PFSK-1 (cell line): Measurements from ENCODE around the gene MINAR1.

Experiments used
- FOXP2 ChIP-seq: optimal IDR thresholded peaks from 2 replicates; pipeline ENCODE3; 2011; ENCODE audit warnings: borderline replicate concordance, control low read depth, inconsistent platforms; ENCODE audit not compliant: insufficient read depth; ENCODE audit errors: extremely low read length, extremely low read depth
- POLR2AphosphoS5 ChIP-seq: IDR thresholded peaks from 2 replicates; pipeline ENCODE4 v1.6.1; 2012; ENCODE audit warnings: low read depth, mild to moderate bottlenecking, control low read depth, low read length, moderate library complexity
- SIN3A ChIP-seq: IDR thresholded peaks from 2 replicates; pipeline ENCODE4 v1.6.1; 2012; ENCODE audit warnings: mild to moderate bottlenecking, low read length, moderate library complexity, borderline replicate concordance; ENCODE audit not compliant: insufficient read depth
- TAF1 ChIP-seq: IDR thresholded peaks from 2 replicates; pipeline ENCODE4 v1.6.1; 2012; ENCODE audit warnings: low read length, control low read depth, borderline replicate concordance; ENCODE audit not compliant: insufficient read depth
- TF ChIP-seq, protein P1 (sequence below), 2 experiments: IDR thresholded peaks; 2 replicates each; pipeline versions ENCODE4 v1.6.1 to v1.8.0; 2011 to 2012; ENCODE audit warnings: low read depth in 2 of 2, low read length in 2 of 2, control low read depth in 1 of 2, inconsistent platforms in 1 of 2, mild to moderate bottlenecking in 1 of 2, moderate library complexity in 1 of 2; ENCODE audit not compliant: insufficient read depth in 1 of 2

MINAR1 gene

GRCh38 chr15:79399606-79400005 is 32.5 kb upstream of the MINAR1 start:
- no peak for TF ChIP-seq TAF1

DNA sequence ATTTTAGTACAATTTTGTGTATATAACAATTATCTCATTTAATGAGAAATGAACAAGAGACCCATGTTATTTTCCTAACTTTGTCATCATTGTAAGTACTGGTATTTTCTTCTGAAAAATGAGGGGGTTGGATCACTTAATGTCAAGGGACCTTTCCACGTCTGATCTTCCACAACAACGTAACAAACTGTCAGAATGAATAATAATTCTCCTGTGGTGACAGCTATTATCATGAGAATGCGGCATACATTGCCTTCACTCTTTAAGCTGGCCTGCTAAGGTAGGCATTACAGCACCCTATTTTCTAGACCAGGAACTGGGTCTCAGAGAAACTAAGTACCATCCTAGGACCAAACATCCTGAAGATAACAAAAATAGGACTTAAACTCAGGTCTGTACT is 31.5 kb upstream of the MINAR1 start:
- TF ChIP-seq TAF1: no peak
- TF ChIP-seq, protein P1, sequence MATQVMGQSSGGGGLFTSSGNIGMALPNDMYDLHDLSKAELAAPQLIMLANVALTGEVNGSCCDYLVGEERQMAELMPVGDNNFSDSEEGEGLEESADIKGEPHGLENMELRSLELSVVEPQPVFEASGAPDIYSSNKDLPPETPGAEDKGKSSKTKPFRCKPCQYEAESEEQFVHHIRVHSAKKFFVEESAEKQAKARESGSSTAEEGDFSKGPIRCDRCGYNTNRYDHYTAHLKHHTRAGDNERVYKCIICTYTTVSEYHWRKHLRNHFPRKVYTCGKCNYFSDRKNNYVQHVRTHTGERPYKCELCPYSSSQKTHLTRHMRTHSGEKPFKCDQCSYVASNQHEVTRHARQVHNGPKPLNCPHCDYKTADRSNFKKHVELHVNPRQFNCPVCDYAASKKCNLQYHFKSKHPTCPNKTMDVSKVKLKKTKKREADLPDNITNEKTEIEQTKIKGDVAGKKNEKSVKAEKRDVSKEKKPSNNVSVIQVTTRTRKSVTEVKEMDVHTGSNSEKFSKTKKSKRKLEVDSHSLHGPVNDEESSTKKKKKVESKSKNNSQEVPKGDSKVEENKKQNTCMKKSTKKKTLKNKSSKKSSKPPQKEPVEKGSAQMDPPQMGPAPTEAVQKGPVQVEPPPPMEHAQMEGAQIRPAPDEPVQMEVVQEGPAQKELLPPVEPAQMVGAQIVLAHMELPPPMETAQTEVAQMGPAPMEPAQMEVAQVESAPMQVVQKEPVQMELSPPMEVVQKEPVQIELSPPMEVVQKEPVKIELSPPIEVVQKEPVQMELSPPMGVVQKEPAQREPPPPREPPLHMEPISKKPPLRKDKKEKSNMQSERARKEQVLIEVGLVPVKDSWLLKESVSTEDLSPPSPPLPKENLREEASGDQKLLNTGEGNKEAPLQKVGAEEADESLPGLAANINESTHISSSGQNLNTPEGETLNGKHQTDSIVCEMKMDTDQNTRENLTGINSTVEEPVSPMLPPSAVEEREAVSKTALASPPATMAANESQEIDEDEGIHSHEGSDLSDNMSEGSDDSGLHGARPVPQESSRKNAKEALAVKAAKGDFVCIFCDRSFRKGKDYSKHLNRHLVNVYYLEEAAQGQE (IDR thresholded peaks at IDR 0.05; ENCODE audit: insufficient read depth in 1 of 2, low read depth in 2 of 2, low read length in 2 of 2): no peak

- TF ChIP-seq, protein P1 (IDR thresholded peaks at IDR 0.05; ENCODE audit: insufficient read depth in 1 of 2, low read depth in 2 of 2, low read length in 2 of 2): no peak
- TF ChIP-seq SIN3A: no peak
- no peak for TF ChIP-seq POLR2AphosphoS5
- TF ChIP-seq FOXP2: no peak
- TF ChIP-seq TAF1: no peak
Measured at GRCh38 chr15:79401301-79401700, 30.8 kb upstream of the MINAR1 start.

DNA sequence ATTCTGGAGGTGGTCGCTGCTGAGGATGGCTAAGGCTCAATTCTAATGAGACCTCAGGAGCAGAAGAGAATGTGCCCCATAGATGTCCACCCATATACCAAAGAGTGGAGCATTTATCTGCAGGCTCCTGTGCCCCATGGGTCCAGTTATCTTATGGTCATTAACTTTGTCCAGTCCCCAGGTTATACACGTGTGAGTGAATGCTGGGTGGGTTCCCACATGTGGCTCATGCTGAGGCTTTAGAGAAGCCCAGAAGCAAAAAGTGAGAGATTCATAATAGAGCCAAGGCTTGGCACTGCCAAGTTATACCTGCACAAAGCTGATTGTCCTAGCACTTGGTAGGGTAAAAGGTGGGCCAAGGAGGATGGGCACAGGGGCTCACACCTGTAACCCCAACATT is 30.0 kb upstream of the MINAR1 start:
- no peak for TF ChIP-seq SIN3A
- TF ChIP-seq POLR2AphosphoS5: no peak
- no peak for TF ChIP-seq FOXP2
- TF ChIP-seq, protein P1 (IDR thresholded peaks at IDR 0.05; ENCODE audit: insufficient read depth in 1 of 2, low read depth in 2 of 2, low read length in 2 of 2): no peak
- no peak for TF ChIP-seq TAF1

- TF ChIP-seq SIN3A (no peak), POLR2AphosphoS5 (no peak), TAF1 (no peak), FOXP2 (no peak)
- TF ChIP-seq, protein P1 (IDR thresholded peaks at IDR 0.05; ENCODE audit: insufficient read depth in 1 of 2, low read depth in 2 of 2, low read length in 2 of 2): no peak
Measured at GRCh38 chr15:79403501-79403900, 28.6 kb upstream of the MINAR1 start.

GRCh38 chr15:79406210-79406609 is 25.9 kb upstream of the MINAR1 start:
- TF ChIP-seq, protein P1 (IDR thresholded peaks at IDR 0.05; ENCODE audit: insufficient read depth in 1 of 2, low read depth in 2 of 2, low read length in 2 of 2): no peak
- no peak for TF ChIP-seq POLR2AphosphoS5
- no peak for TF ChIP-seq TAF1
- TF ChIP-seq FOXP2: no peak
- TF ChIP-seq SIN3A: no peak
